H9 (cell line): Measurements from ENCODE around the gene AK4. TPM values are rescaled to one million over a fixed set of nuclear protein-coding genes. Genes with fewer than 3 reads are reported as not detected.

Experiments used
- DNase-seq: peaks from one replicate; pipeline ENCODE4 v3.0.0-alpha.2; 2017
- H2AFZ ChIP-seq: one replicate; pipeline ENCODE4 v1.6.1; 2013; ENCODE audit warnings: mild to moderate bottlenecking, low read length, control low read depth, moderate library complexity
- H2AK5ac ChIP-seq: 2 replicates; pipeline ENCODE4 v1.6.1; 2013; ENCODE audit warnings: low read length, control low read depth, mixed read lengths; ENCODE audit not compliant: insufficient read length
- H2BK120ac ChIP-seq: one replicate; pipeline ENCODE4 v1.6.1; 2013; ENCODE audit warnings: low read depth, mild to moderate bottlenecking, low read length, control low read depth, inconsistent platforms; ENCODE audit not compliant: poor library complexity, severe bottlenecking
- H2BK12ac ChIP-seq: 2 replicates; pipeline ENCODE4 v1.6.1; 2013; ENCODE audit warnings: low read length, control low read depth, mixed read lengths, low read depth; ENCODE audit not compliant: insufficient read length
- H2BK15ac ChIP-seq: 2 replicates; pipeline ENCODE4 v1.6.1; 2013; ENCODE audit warnings: low read depth, low read length, control low read depth
- H2BK20ac ChIP-seq: one replicate; pipeline ENCODE4 v1.6.1; 2013; ENCODE audit warnings: low read depth, mild to moderate bottlenecking, low read length, control low read depth, inconsistent platforms; ENCODE audit not compliant: poor library complexity, severe bottlenecking
- H2BK5ac ChIP-seq: 2 replicates; pipeline ENCODE4 v1.6.1; 2013; ENCODE audit warnings: low read length, control low read depth, mixed read lengths; ENCODE audit not compliant: insufficient read length
- H3K14ac ChIP-seq: 2 replicates; pipeline ENCODE4 v1.6.1; 2013; ENCODE audit warnings: low read length, control low read depth; ENCODE audit not compliant: insufficient read depth
- H3K18ac ChIP-seq: 2 replicates; pipeline ENCODE4 v1.6.1; 2013; ENCODE audit warnings: low read depth, mild to moderate bottlenecking, mixed read lengths, low read length, control low read depth; ENCODE audit not compliant: insufficient read length
- H3K23ac ChIP-seq: 2 replicates; pipeline ENCODE4 v1.6.1; 2013; ENCODE audit warnings: low read length, control low read depth, mixed read lengths, low read depth; ENCODE audit not compliant: insufficient read length
- H3K23me2 ChIP-seq: 2 replicates; pipeline ENCODE4 v1.6.1; 2013; ENCODE audit warnings: low read depth, mild to moderate bottlenecking, mixed read lengths, low read length, control low read depth; ENCODE audit not compliant: insufficient read length, poor library complexity, severe bottlenecking
- H3K27ac ChIP-seq: 2 replicates; pipeline ENCODE4 v1.5.1; 2013; ENCODE audit warnings: low read length, control low read depth, mixed read lengths, low read depth; ENCODE audit not compliant: insufficient read length
- H3K27me3 ChIP-seq: 2 replicates; pipeline ENCODE4 v1.6.1; 2013; ENCODE audit warnings: low read length, control low read depth, inconsistent platforms; ENCODE audit not compliant: insufficient read depth
- H3K4ac ChIP-seq: 2 replicates; pipeline ENCODE4 v1.6.1; 2013; ENCODE audit warnings: low read depth, mild to moderate bottlenecking, control low read depth, inconsistent platforms, low read length, moderate library complexity
- H3K4me1 ChIP-seq: 2 replicates; pipeline ENCODE4 v1.6.1; 2013; ENCODE audit warnings: low read length, control low read depth, inconsistent platforms; ENCODE audit not compliant: insufficient read depth
- H3K4me2 ChIP-seq: 2 replicates; pipeline ENCODE4 v1.6.1; 2013; ENCODE audit warnings: low read length, control low read depth, mixed read lengths; ENCODE audit not compliant: insufficient read length, insufficient read depth
- H3K56ac ChIP-seq: 2 replicates; pipeline ENCODE4 v1.6.1; 2013; ENCODE audit warnings: low read depth, mild to moderate bottlenecking, mixed read lengths, low read length, control low read depth; ENCODE audit not compliant: insufficient read length
- H3K79me1 ChIP-seq: 2 replicates; pipeline ENCODE4 v1.6.1; 2013; ENCODE audit warnings: low read depth, mild to moderate bottlenecking, moderate library complexity, low read length, control low read depth, inconsistent platforms; ENCODE audit not compliant: insufficient read depth, poor library complexity, severe bottlenecking
- H3K79me2 ChIP-seq: 2 replicates; pipeline ENCODE4 v1.6.1; 2013; ENCODE audit warnings: low read length, control low read depth, inconsistent platforms; ENCODE audit not compliant: insufficient read depth
- H3K9ac ChIP-seq: 2 replicates; pipeline ENCODE4 v1.6.1; 2013; ENCODE audit warnings: low read length, control low read depth, mixed read lengths; ENCODE audit not compliant: insufficient read length; ENCODE audit errors: extremely low read depth
- H3K9me3 ChIP-seq: one replicate; pipeline ENCODE4 v1.6.1; 2013; ENCODE audit warnings: low read depth, low read length, inconsistent platforms; ENCODE audit not compliant: control insufficient read depth
- H3T11ph ChIP-seq: one replicate; pipeline ENCODE4 v1.6.1; 2013; ENCODE audit warnings: mild to moderate bottlenecking, low read length, control low read depth, inconsistent platforms
- H4K20me1 ChIP-seq: one replicate; pipeline ENCODE4 v1.6.1; 2013; ENCODE audit not compliant: control insufficient read depth, insufficient read length, insufficient read depth
- H4K5ac ChIP-seq: 2 replicates; pipeline ENCODE4 v1.6.1; 2013; ENCODE audit warnings: low read depth, mild to moderate bottlenecking, mixed read lengths, low read length, control low read depth; ENCODE audit not compliant: insufficient read length
- H4K8ac ChIP-seq: replicated peaks from 2 replicates; pipeline ENCODE4 v1.6.1; 2013; ENCODE audit warnings: low read length, control low read depth, mixed read lengths, low read depth; ENCODE audit not compliant: insufficient read length
- H4K91ac ChIP-seq: 2 replicates; pipeline ENCODE4 v1.6.1; 2013; ENCODE audit warnings: low read depth, mild to moderate bottlenecking, moderate library complexity, mixed read lengths, low read length, control low read depth; ENCODE audit not compliant: insufficient read length
- H3K27ac Mint-ChIP-seq, 3 experiments: 2 replicates in 2 of 3; 3 replicates in 1 of 3; pipeline ENCODE4 v1.8.0; 2020 to 2021; ENCODE audit warnings: mixed read lengths in 3 of 3, mild to moderate bottlenecking in 1 of 3, moderate library complexity in 1 of 3
- H3K27me3 Mint-ChIP-seq: 2 replicates; pipeline ENCODE4 v1.8.0; 2021; ENCODE audit warnings: low read depth, mild to moderate bottlenecking, moderate library complexity, mixed read lengths
- H3K36me3 Mint-ChIP-seq, 3 experiments: 2 replicates in 2 of 3; 3 replicates in 1 of 3; pipeline ENCODE4 v1.8.0; 2020 to 2021; ENCODE audit warnings: low read depth in 3 of 3, mixed read lengths in 3 of 3; ENCODE audit not compliant: insufficient read depth in 1 of 3
- H3K4me1 Mint-ChIP-seq, 2 experiments: 2 replicates each; pipeline ENCODE4 v1.8.0; 2020; ENCODE audit warnings: mixed read lengths in 2 of 2
- H3K4me3 Mint-ChIP-seq, 2 experiments: 2 replicates in 1 of 2; 3 replicates in 1 of 2; pipeline ENCODE4 v1.8.0; 2020 to 2021; ENCODE audit warnings: mild to moderate bottlenecking in 2 of 2, mixed read lengths in 2 of 2, moderate library complexity in 1 of 2
- H3K9me3 Mint-ChIP-seq, 2 experiments: 2 replicates in 1 of 2; 3 replicates in 1 of 2; pipeline ENCODE4 v1.8.0; 2020; ENCODE audit warnings: mild to moderate bottlenecking in 2 of 2, mixed read lengths in 2 of 2, moderate library complexity in 1 of 2
- WGBS: extraction: QIAGEN DNeasy Blood & Tissue Kit; methylation state at CpG from one replicate; pipeline ENCODE4 v1.1.7; 2013; ENCODE audit warnings: missing lambda C conversion rate, low lambda C conversion rate, mixed read lengths; ENCODE audit not compliant: insufficient read length; ENCODE audit errors: extremely low coverage; 5-methylcytosine and 5-hydroxymethylcytosine counted together
- total RNA-seq: library from RNA; stranded (reverse); gene quantifications from 2 replicates; pipeline ENCODE4 v1.2.1, GENCODE V29; 2021
- TF ChIP-seq, protein P1 (sequence below): fragments of 200-600 bp; sonication (generic); conservative IDR thresholded peaks from 3 replicates; pipeline ENCODE4 v1.8.0; 2021; ENCODE audit warnings: antibody characterized with exemption, mild to moderate bottlenecking

The AK4 gene
- total RNA-seq, 1 experiment from 2014 or later, result 45.6 TPM

DNA sequence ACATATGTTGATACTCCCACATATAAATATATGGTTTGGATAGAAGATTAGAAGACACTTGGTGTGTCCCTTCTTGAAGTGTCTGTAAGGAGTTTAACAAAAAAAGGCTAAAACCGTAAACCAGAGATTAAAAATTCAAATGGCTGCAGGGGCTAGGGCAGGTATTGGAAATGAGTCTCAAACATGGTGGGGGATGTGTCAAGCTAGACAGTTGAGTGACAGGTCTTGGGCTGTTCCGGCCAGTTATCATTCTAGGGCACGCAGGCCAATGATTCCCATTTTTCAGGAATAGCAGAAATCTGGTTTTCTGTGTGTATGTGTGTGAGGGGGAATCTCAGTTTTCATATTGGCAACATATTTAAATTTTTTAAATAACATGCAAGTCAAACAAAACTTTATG lies 77.2 kb downstream of the AK4 start:
- H3K27ac Mint-ChIP-seq, result no peak overlapping the region
- peaks cover 2% of the 10 kb centered on the region for H3K79me1 ChIP-seq
- peaks cover 12 to 13% of the 10 kb centered on the region in 2 experiments for H3K4me1 Mint-ChIP-seq
- no peak overlapping the region for H3K4me2 ChIP-seq
- no peak overlapping the region for H2BK120ac ChIP-seq
- no CpG with 5 or more reads among the region's 3 CpGs for WGBS
- no peaks in the 10 kb centered on the region; the same call in 1 of the 2 replicates for H3K4me1 ChIP-seq
- no peaks in the 10 kb centered on the region for H3K79me2 ChIP-seq
- no peak overlapping the region for H2BK12ac ChIP-seq
- H3T11ph ChIP-seq, result no peak overlapping the region
- no peaks in the 10 kb centered on the region for H3K9me3 ChIP-seq
- H2BK20ac ChIP-seq, result no peak overlapping the region
- no peaks in the 10 kb centered on the region for H3K27me3 Mint-ChIP-seq
- H4K5ac ChIP-seq, result no peak overlapping the region
- no peak overlapping the region for H4K8ac ChIP-seq
- H3K36me3 Mint-ChIP-seq, result peaks cover 0 to 19% (median 8%) of the 10 kb centered on the region in 3 experiments; a peak in 4 of 7 replicates
- no peak overlapping the region for H2BK15ac ChIP-seq
- H4K20me1 ChIP-seq, result no peaks in the 10 kb centered on the region
- H3K56ac ChIP-seq, result no peak overlapping the region
- H3K18ac ChIP-seq, result no peak overlapping the region
- H3K14ac ChIP-seq, result no peak overlapping the region
- H3K4ac ChIP-seq, result no peak overlapping the region
- H3K23ac ChIP-seq, result no peak overlapping the region
- H3K9me3 Mint-ChIP-seq, result no peaks in the 10 kb centered on the region
- H3K27ac ChIP-seq, result no peak overlapping the region
- TF ChIP-seq, protein P1, sequence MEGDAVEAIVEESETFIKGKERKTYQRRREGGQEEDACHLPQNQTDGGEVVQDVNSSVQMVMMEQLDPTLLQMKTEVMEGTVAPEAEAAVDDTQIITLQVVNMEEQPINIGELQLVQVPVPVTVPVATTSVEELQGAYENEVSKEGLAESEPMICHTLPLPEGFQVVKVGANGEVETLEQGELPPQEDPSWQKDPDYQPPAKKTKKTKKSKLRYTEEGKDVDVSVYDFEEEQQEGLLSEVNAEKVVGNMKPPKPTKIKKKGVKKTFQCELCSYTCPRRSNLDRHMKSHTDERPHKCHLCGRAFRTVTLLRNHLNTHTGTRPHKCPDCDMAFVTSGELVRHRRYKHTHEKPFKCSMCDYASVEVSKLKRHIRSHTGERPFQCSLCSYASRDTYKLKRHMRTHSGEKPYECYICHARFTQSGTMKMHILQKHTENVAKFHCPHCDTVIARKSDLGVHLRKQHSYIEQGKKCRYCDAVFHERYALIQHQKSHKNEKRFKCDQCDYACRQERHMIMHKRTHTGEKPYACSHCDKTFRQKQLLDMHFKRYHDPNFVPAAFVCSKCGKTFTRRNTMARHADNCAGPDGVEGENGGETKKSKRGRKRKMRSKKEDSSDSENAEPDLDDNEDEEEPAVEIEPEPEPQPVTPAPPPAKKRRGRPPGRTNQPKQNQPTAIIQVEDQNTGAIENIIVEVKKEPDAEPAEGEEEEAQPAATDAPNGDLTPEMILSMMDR, result no peak
- no peak overlapping the region for H3K4me3 Mint-ChIP-seq
- no peak overlapping the region for H2AFZ ChIP-seq
- no peak overlapping the region for H2BK5ac ChIP-seq
- no peak for DNase-seq
- H3K23me2 ChIP-seq, result no peaks in the 10 kb centered on the region
- H2AK5ac ChIP-seq, result no peak overlapping the region
- no peaks in the 10 kb centered on the region for H3K27me3 ChIP-seq
- no peak overlapping the region for H3K9ac ChIP-seq
- no peak overlapping the region for H4K91ac ChIP-seq
